CD8-positive, alpha-beta memory T cell (primary cell): ENCODE results near the gene GFOD1. TPM values are rescaled to one million over a fixed set of nuclear protein-coding genes. Genes with fewer than 3 reads are reported as not detected.

ENCODE experiments used
- CTCF ChIA-PET: fragments of 350-600 bp; sonication (Branson Sonifier 250); formaldehyde crosslinking; loops from one replicate; lab custom pipeline; 2021; ENCODE audit warnings: antibody characterized with exemption; lab: Charles Lee
- POLR2A ChIA-PET: fragments of 350-600 bp; sonication (Branson Sonifier 250); formaldehyde crosslinking; loops from one replicate; lab custom pipeline; 2021; ENCODE audit warnings: antibody characterized with exemption; lab: Charles Lee
- DNase-seq, 5 donors: peaks; one replicate each; pipeline versions ENCODE4 v3.0.0 to v3.0.0-alpha.2; 2020 to 2022; ENCODE audit warnings: mixed read lengths in 1 of 5
- H3K27ac ChIP-seq: one replicate; pipeline ENCODE4 v1.7.0; 2013; ENCODE audit warnings: low read depth, mild to moderate bottlenecking, low read length, moderate library complexity
- H3K27me3 ChIP-seq: 2 replicates; pipeline ENCODE4 v1.7.0; 2013; ENCODE audit warnings: low read length, mild to moderate bottlenecking; ENCODE audit not compliant: insufficient read depth, poor library complexity, severe bottlenecking
- H3K36me3 ChIP-seq: 2 replicates; pipeline ENCODE4 v1.7.0; 2013; ENCODE audit warnings: mild to moderate bottlenecking, low read length, moderate library complexity; ENCODE audit not compliant: insufficient read depth
- H3K4me1 ChIP-seq: 2 replicates; pipeline ENCODE4 v1.7.0; 2013; ENCODE audit warnings: mild to moderate bottlenecking, low read length, moderate library complexity; ENCODE audit not compliant: insufficient read depth
- H3K4me3 ChIP-seq: 2 replicates; pipeline ENCODE4 v1.7.0; 2013; ENCODE audit warnings: mild to moderate bottlenecking, low read length
- H3K9me3 ChIP-seq: 2 replicates; pipeline ENCODE4 v1.7.0; 2013; ENCODE audit warnings: mild to moderate bottlenecking, low read length
- H3K27ac Mint-ChIP-seq, 8 donors: one replicate each; pipeline ENCODE4 v1.8.0; 2020 to 2021; ENCODE audit warnings: mixed read lengths in 8 of 8, mild to moderate bottlenecking in 6 of 8, inconsistent platforms in 3 of 8, moderate library complexity in 3 of 8
- H3K27me3 Mint-ChIP-seq, 2 donors: one replicate each; pipeline ENCODE4 v1.8.0; 2020 to 2021; ENCODE audit warnings: mixed read lengths in 2 of 2, mild to moderate bottlenecking in 1 of 2, moderate library complexity in 1 of 2
- H3K36me3 Mint-ChIP-seq, 3 donors: one replicate each; pipeline ENCODE4 v1.8.0; 2020 to 2021; ENCODE audit warnings: mixed read lengths in 3 of 3, inconsistent platforms in 1 of 3, mild to moderate bottlenecking in 1 of 3
- H3K4me1 Mint-ChIP-seq, 3 donors: one replicate each; pipeline ENCODE4 v1.8.0; 2020 to 2021; ENCODE audit warnings: mixed read lengths in 3 of 3, inconsistent platforms in 1 of 3, mild to moderate bottlenecking in 1 of 3
- H3K4me3 Mint-ChIP-seq, 7 donors: one replicate each; pipeline ENCODE4 v1.8.0; 2020 to 2021; ENCODE audit warnings: mixed read lengths in 7 of 7, mild to moderate bottlenecking in 6 of 7, moderate library complexity in 4 of 7, inconsistent platforms in 2 of 7
- H3K9me3 Mint-ChIP-seq, 5 donors: one replicate each; pipeline ENCODE4 v1.8.0; 2020 to 2022; ENCODE audit warnings: mixed read lengths in 5 of 5, mild to moderate bottlenecking in 3 of 5, moderate library complexity in 2 of 5, inconsistent platforms in 1 of 5
- polyA plus RNA-seq: library from polyadenylated mRNA; unstranded; fragments of 300-500 nt; fragmentation: Illumina TruSeq; gene quantifications from one replicate; pipeline ENCODE4 v1.2.3, GENCODE V29; 2021
- total RNA-seq, 2 experiments: library from RNA; stranded (reverse); gene quantifications; one replicate each; pipeline ENCODE4 v1.2.3, GENCODE V29; 2021

The GFOD1 gene
- total and polyA plus RNA-seq, 3 experiments from 2014 or later = 3.6 to 8.7 (median 8.2) TPM

GRCh38 chr6:13488015-13488895 is 855 bp upstream of the GFOD1 start:
- peaks cover 31 to 42% (median 32%) of the 10 kb centered on the region in 3 donors for H3K4me1 Mint-ChIP-seq
- peak overlapping the region; percentile 83 to 94 (median 87) for H3K4me3 Mint-ChIP-seq
- Histone ChIP-seq H3K9me3 (no peaks in the 10 kb centered on the region), H3K4me3 (peak overlapping the region; percentile 80), H3K4me1 (peaks cover 12% of the 10 kb centered on the region), H3K36me3 (no peaks in the 10 kb centered on the region), H3K27me3 (no peaks in the 10 kb centered on the region), H3K27ac (no peak overlapping the region)
- peak in 4 of 5 donors; percentile 3 to 64 (median 14) for DNase-seq
- H3K27me3 Mint-ChIP-seq = peaks cover 0 to 3% of the 10 kb centered on the region in 2 donors
- H3K9me3 Mint-ChIP-seq = no peaks in the 10 kb centered on the region
- H3K27ac Mint-ChIP-seq = peak overlapping the region in 6 of 8 donors; percentile 4 to 79 (median 47)
- ChIA-PET CTCF (interaction anchor here (1.7 kb wide), 1 partner anchor 34 kb away, joined by 8 read pairs; no protein-coding TSS in a partner anchor), POLR2A (interaction anchor here (0.6 to 1.9 kb wide), 2 partner anchors 87 to 160 kb away, joined by 6 to 11 read pairs; partner anchors contain the start of genes SIRT5 and TBC1D7)
- H3K36me3 Mint-ChIP-seq = peaks cover 0 to 3% (median 0%) of the 10 kb centered on the region in 3 donors

GRCh38 chr6:13486679-13487121 is 700 bp downstream of the GFOD1 start:
- ChIA-PET CTCF (interaction anchor here (1.0 to 1.7 kb wide), 9 partner anchors 12 to 246 kb away, joined by 3 to 8 read pairs (median 3); partner anchors contain the start of gene SIRT5), POLR2A (interaction anchor here (0.8 to 1.9 kb wide), 4 partner anchors 55 to 158 kb away, joined by 3 to 11 read pairs (median 6); partner anchors contain the start of genes NOL7, SIRT5 and TBC1D7)
- Histone ChIP-seq H3K27me3 (no peaks in the 10 kb centered on the region), H3K4me1 (peaks cover 12% of the 10 kb centered on the region), H3K27ac (peak overlapping the region; percentile 67), H3K4me3 (peak overlapping the region; percentile 73), H3K9me3 (no peaks in the 10 kb centered on the region), H3K36me3 (no peaks in the 10 kb centered on the region)
- H3K4me1 Mint-ChIP-seq = peaks cover 33 to 43% (median 33%) of the 10 kb centered on the region in 3 donors
- H3K9me3 Mint-ChIP-seq = no peaks in the 10 kb centered on the region
- DNase-seq = peak; percentile 37 to 74 (median 50)
- peaks cover 0 to 3% (median 0%) of the 10 kb centered on the region in 3 donors for H3K36me3 Mint-ChIP-seq
- peaks cover 0 to 3% of the 10 kb centered on the region in 2 donors for H3K27me3 Mint-ChIP-seq
- H3K27ac Mint-ChIP-seq = peak overlapping the region; percentile 24 to 93 (median 76)
- H3K4me3 Mint-ChIP-seq = peak overlapping the region; percentile 83 to 96 (median 90)

- Histone ChIP-seq H3K27ac (peak overlapping the region; percentile 67), H3K4me1 (peaks cover 12% of the 10 kb centered on the region), H3K36me3 (no peaks in the 10 kb centered on the region), H3K9me3 (no peaks in the 10 kb centered on the region), H3K4me3 (peak overlapping the region; percentile 73), H3K27me3 (no peaks in the 10 kb centered on the region)
- DNase-seq = peak in 2 of 5 donors; percentile 11 to 56
- ChIA-PET CTCF (interaction anchor here (1.0 to 2.6 kb wide), 8 partner anchors 32 to 247 kb away, joined by 3 to 9 read pairs (median 4); partner anchors contain the start of gene SIRT5), POLR2A (interaction anchor here (1.3 to 1.9 kb wide), 3 partner anchors 54 to 157 kb away, joined by 4 to 11 read pairs (median 7); partner anchors contain the start of genes SIRT5 and TBC1D7)
- Mint-ChIP-seq H3K4me1 (peaks cover 35 to 50% (median 35%) of the 10 kb centered on the region in 3 donors), H3K27me3 (peaks cover 0 to 2% of the 10 kb centered on the region in 2 donors), H3K36me3 (peaks cover 0 to 3% (median 0%) of the 10 kb centered on the region in 3 donors), H3K9me3 (no peaks in the 10 kb centered on the region), H3K4me3 (peak overlapping the region; percentile 83 to 96 (median 90)), H3K27ac (peak overlapping the region; percentile 24 to 93 (median 76))
Measured at GRCh38 chr6:13485923-13486562, 1.4 kb downstream of the GFOD1 start.

GRCh38 chr6:13485303-13485702 is 2.1 kb downstream of the GFOD1 start:
- CTCF ChIA-PET = interaction anchor here (1.1 to 2.6 kb wide), 4 partner anchors 53 to 248 kb away, joined by 3 to 9 read pairs (median 4); partner anchors contain the start of gene SIRT5
- Histone ChIP-seq H3K36me3 (no peaks in the 10 kb centered on the region), H3K27me3 (no peaks in the 10 kb centered on the region), H3K9me3 (no peaks in the 10 kb centered on the region), H3K4me3 (peak overlapping the region; percentile 68), H3K4me1 (peaks cover 12% of the 10 kb centered on the region), H3K27ac (no peak overlapping the region)
- peak overlapping the region; percentile 24 to 93 (median 78) for H3K27ac Mint-ChIP-seq
- DNase-seq = no peak
- H3K9me3 Mint-ChIP-seq = no peaks in the 10 kb centered on the region
- POLR2A ChIA-PET = interaction anchor here (1.2 kb wide), 1 partner anchor 18 kb away, joined by 3 read pairs; no protein-coding TSS in a partner anchor
- H3K36me3 Mint-ChIP-seq = peaks cover 0 to 3% (median 0%) of the 10 kb centered on the region in 3 donors
- H3K4me3 Mint-ChIP-seq = peak overlapping the region; percentile 83 to 96 (median 90)
- peaks cover 37 to 53% (median 39%) of the 10 kb centered on the region in 3 donors for H3K4me1 Mint-ChIP-seq
- peaks cover 0 to 2% of the 10 kb centered on the region in 2 donors for H3K27me3 Mint-ChIP-seq

GRCh38 chr6:13484827-13485226 is 2.6 kb downstream of the GFOD1 start:
- no peak overlapping the region for H3K27ac ChIP-seq
- H3K4me3 Mint-ChIP-seq = peak overlapping the region; percentile 83 to 96 (median 90)

GRCh38 chr6:13484138-13484708 is 3.2 kb downstream of the GFOD1 start:
- H3K4me3 ChIP-seq = no peak overlapping the region
- no peak for DNase-seq
- H3K36me3 ChIP-seq = no peaks in the 10 kb centered on the region
- ChIA-PET POLR2A (interaction anchor here (1.2 kb wide), 1 partner anchor 17 kb away, joined by 3 read pairs; no protein-coding TSS in a partner anchor), CTCF (interaction anchor here (1.2 to 2.6 kb wide), 3 partner anchors 19 to 146 kb away, joined by 3 to 9 read pairs (median 3); partner anchors contain the start of gene SIRT5)
- peaks cover 12% of the 10 kb centered on the region for H3K4me1 ChIP-seq
- Mint-ChIP-seq H3K4me3 (peak overlapping the region; percentile 83 to 96 (median 90)), H3K9me3 (no peaks in the 10 kb centered on the region), H3K36me3 (peaks cover 0 to 3% (median 3%) of the 10 kb centered on the region in 3 donors), H3K27me3 (peaks cover 0 to 2% of the 10 kb centered on the region in 2 donors), H3K27ac (peak overlapping the region; percentile 8 to 84 (median 41)), H3K4me1 (peaks cover 37 to 53% (median 44%) of the 10 kb centered on the region in 3 donors)
- H3K27ac ChIP-seq = no peak overlapping the region
- H3K9me3 ChIP-seq = no peaks in the 10 kb centered on the region
- no peaks in the 10 kb centered on the region for H3K27me3 ChIP-seq

More at GRCh38 chr6:13484827-13485226, 2.6 kb downstream of the GFOD1 start:
- ChIA-PET POLR2A (interaction anchor here (1.2 kb wide), 1 partner anchor 18 kb away, joined by 3 read pairs; no protein-coding TSS in a partner anchor), CTCF (interaction anchor here (1.2 to 2.6 kb wide), 3 partner anchors 20 to 90 kb away, joined by 3 to 9 read pairs (median 3); partner anchors contain the start of gene SIRT5)
- no peaks in the 10 kb centered on the region for H3K9me3 Mint-ChIP-seq
- Histone ChIP-seq H3K27me3 (no peaks in the 10 kb centered on the region), H3K4me1 (peaks cover 12% of the 10 kb centered on the region), H3K36me3 (no peaks in the 10 kb centered on the region), H3K9me3 (no peaks in the 10 kb centered on the region), H3K4me3 (no peak overlapping the region)
- peak overlapping the region in 5 of 8 donors; percentile 8 to 90 (median 37) for H3K27ac Mint-ChIP-seq
- H3K4me1 Mint-ChIP-seq = peaks cover 37 to 53% (median 39%) of the 10 kb centered on the region in 3 donors
- DNase-seq = no peak
- H3K36me3 Mint-ChIP-seq = peaks cover 0 to 3% (median 3%) of the 10 kb centered on the region in 3 donors
- H3K27me3 Mint-ChIP-seq = peaks cover 0 to 2% of the 10 kb centered on the region in 2 donors
